K562 (cell line): Measurements from ENCODE around the gene HOXD9. TPM values are rescaled to one million over a fixed set of nuclear protein-coding genes. Genes with fewer than 3 reads are reported as not detected.

Experiments used
- ATAC-seq: fragments of 200-7000 bp; cut with Tn5 transposase; 3 replicates; pipeline ENCODE4 v1.9.1; 2020; ENCODE audit warnings: moderate library complexity
- BruUV-seq: library from RNA; stranded (reverse); fragments of 400-500 nt; replicated peaks from 2 replicates; lab custom pipeline; 2021; lab: Mats Ljungman, UMichigan
- CTCF ChIA-PET: fragments of 300-600 bp; formaldehyde crosslinking; extraction: SDS; loops from one replicate; lab custom pipeline; 2021; ENCODE audit warnings: low intra/inter-chr PET ratio; lab: Yijun Ruan, JAX
- POLR2A ChIA-PET: fragments of 300-600, 350-650 bp; sonication (Branson Sonifier 250); formaldehyde crosslinking; extraction: SDS; loops from one replicate; lab custom pipeline; 2021; ENCODE audit warnings: antibody characterized with exemption, inconsistent platforms; lab: Yijun Ruan, JAX
- DNase-seq, 4 experiments: peaks; one replicate each; pipeline versions ENCODE4 v3.0.0 to v3.0.0-alpha.2; 2011 to 2018; ENCODE audit warnings: low spot score in 3 of 4, mixed read lengths in 3 of 4; ENCODE audit errors: extremely low read depth in 1 of 4
- FAIRE-seq: peaks from 2 replicates; lab custom pipeline; 2011; peaks lifted over from hg19 to GRCh38; lab: Jason Lieb, UNC
- H2AFZ ChIP-seq: 2 replicates; pipeline ENCODE4 v1.6.0; 2011; ENCODE audit warnings: low read depth, low read length, control low read depth, inconsistent platforms
- H3K27ac ChIP-seq: fragments of 200-600 bp; 3 replicates; pipeline ENCODE4 v1.8.0; 2011; ENCODE audit warnings: low read depth, mild to moderate bottlenecking, control low read depth, inconsistent platforms, low read length, moderate library complexity, mixed read lengths; ENCODE audit errors: extremely low read depth
- H3K27me3 ChIP-seq, 2 experiments: fragments of 300-600 bp in 1 of 2; 2 replicates in 1 of 2; 3 replicates in 1 of 2; pipeline versions ENCODE4 v1.6.0 to v1.8.0; 2011; ENCODE audit warnings: inconsistent platforms in 2 of 2, low read length in 2 of 2, mild to moderate bottlenecking in 1 of 2, mixed read lengths in 1 of 2, moderate library complexity in 1 of 2; ENCODE audit not compliant: control insufficient read depth in 2 of 2, insufficient read depth in 2 of 2
- H3K36me3 ChIP-seq: fragments of 300-600 bp; 3 replicates; pipeline ENCODE4 v1.8.0; 2011; ENCODE audit warnings: mild to moderate bottlenecking, low read length, inconsistent platforms; ENCODE audit not compliant: control insufficient read depth, insufficient read depth
- H3K4me1 ChIP-seq, 2 experiments: fragments of 200-600 bp in 1 of 2; replicated peaks in 1 of 2; 2 replicates in 1 of 2; 3 replicates in 1 of 2; pipeline versions ENCODE4 v1.5.1 to v1.8.0; 2011; ENCODE audit warnings: inconsistent platforms in 2 of 2, low read length in 2 of 2, mild to moderate bottlenecking in 1 of 2, mixed read lengths in 1 of 2, moderate library complexity in 1 of 2; ENCODE audit not compliant: control insufficient read depth in 2 of 2, insufficient read depth in 2 of 2
- H3K4me2 ChIP-seq: 2 replicates; pipeline ENCODE4 v1.6.1; 2011; ENCODE audit warnings: low read length, control low read depth, inconsistent platforms, mixed read lengths; ENCODE audit not compliant: insufficient read depth
- H3K4me3 ChIP-seq: fragments of 200-600 bp; sonication (generic), shearing (Covaris generic); 2 replicates; pipeline ENCODE4 v1.5.1; 2016; ENCODE audit warnings: control low read depth, inconsistent platforms
- H3K79me2 ChIP-seq: fragments of 200-600 bp; 3 replicates; pipeline ENCODE4 v1.8.0; 2011; ENCODE audit warnings: low read length, inconsistent platforms; ENCODE audit not compliant: control insufficient read depth, insufficient read depth
- H3K9ac ChIP-seq, 2 experiments: 2 replicates each; pipeline versions ENCODE4 v1.6.0 to v1.6.1; 2011; ENCODE audit warnings: low read depth in 2 of 2, low read length in 2 of 2, control low read depth in 1 of 2, inconsistent platforms in 1 of 2, mild to moderate bottlenecking in 1 of 2, mixed read lengths in 1 of 2; ENCODE audit not compliant: insufficient read depth in 1 of 2
- H3K9me1 ChIP-seq: one replicate; pipeline ENCODE4 v1.6.0; 2011; ENCODE audit warnings: inconsistent platforms, mild to moderate bottlenecking, low read length, moderate library complexity; ENCODE audit not compliant: control insufficient read depth, insufficient read depth
- H3K9me3 ChIP-seq: replicated peaks from 2 replicates; pipeline ENCODE4 v1.5.1; 2011; ENCODE audit warnings: low read depth, low read length, inconsistent platforms; ENCODE audit not compliant: control insufficient read depth, insufficient read depth
- H4K20me1 ChIP-seq: replicated peaks from 2 replicates; pipeline ENCODE4 v1.6.1; 2011; ENCODE audit warnings: low read length, inconsistent platforms, mixed read lengths; ENCODE audit not compliant: control insufficient read depth, insufficient read depth
- CBX2 ChIP-seq: fragments of 200-600 bp; sonication (generic); IDR thresholded peaks from one replicate; pipeline ENCODE4 v1.6.1; 2012; ENCODE audit warnings: mild to moderate bottlenecking, low read length, inconsistent platforms; ENCODE audit not compliant: insufficient read depth, poor library complexity, severe bottlenecking
- CBX8 ChIP-seq: fragments of 200-600 bp; sonication (generic); IDR thresholded peaks from 2 replicates; pipeline ENCODE4 v1.6.1; 2012; ENCODE audit warnings: borderline replicate concordance, mixed run types, low read depth, mild to moderate bottlenecking, moderate library complexity, mixed read lengths, low read length, control low read depth, inconsistent platforms; ENCODE audit not compliant: poor library complexity, severe bottlenecking; ENCODE audit errors: extremely low read depth
- YY1 ChIP-seq, 3 experiments: IDR thresholded peaks; 2 replicates each; pipeline ENCODE4 v1.6.1; 2011; ENCODE audit warnings: low read length in 2 of 3, mild to moderate bottlenecking in 2 of 3, moderate library complexity in 2 of 3, borderline replicate concordance in 1 of 3, control low read depth in 1 of 3, low read depth in 1 of 3; ENCODE audit not compliant: insufficient read depth in 3 of 3, insufficient replicate concordance in 2 of 3, control insufficient read depth in 1 of 3, insufficient read length in 1 of 3; ENCODE audit errors: extremely low read depth in 1 of 3
- ZNF232 ChIP-seq: sonication (generic); formaldehyde crosslinking; IDR thresholded peaks from 2 replicates; pipeline ENCODE4 v1.8.0; 2022; ENCODE audit warnings: mild to moderate bottlenecking, missing genetic modification reagents
- WGBS: fragments of 100-300 bp; shearing (Covaris generic); methylation state at CpG from one replicate; pipeline ENCODE4 v1.1.6; 2016; ENCODE audit warnings: low coverage, mixed read lengths; ENCODE audit not compliant: insufficient coverage; ENCODE audit errors: missing lambda C conversion rate; 5-methylcytosine and 5-hydroxymethylcytosine counted together
- in situ Hi-C: fragments of 300-500 bp; cut with MboI; formaldehyde crosslinking; loops from 4 replicates; pipeline ENCODE4 v1.15.0; 2018; ENCODE audit warnings: inconsistent platforms, mixed read lengths
- intact Hi-C: fragments of 100-400 bp; cut with micrococcal nuclease; formaldehyde crosslinking; loops from 2 replicates; pipeline ENCODE4 v1.14.2; 2022
- polyA plus RNA-seq, 8 experiments: library from polyadenylated mRNA; depleted of rRNA in 4 of 8; stranded (reverse) in 5 of 8; unstranded in 3 of 8; fragments of >200 nt; fragmentation: Nextera tagmentation in 2 of 8; fragmentation: Illumina TruSeq in 1 of 8; extraction: Ambion mirVana in 2 of 8; extraction: Trizol in 1 of 8; gene quantifications; 2 replicates each; pipeline versions ENCODE4 v1.2.1 to v1.2.3, GENCODE V29; 2011 to 2014; ENCODE audit warnings: inconsistent platforms in 1 of 8, missing spikeins in 1 of 8
- total RNA-seq, 7 experiments: library from RNA; depleted of rRNA in 6 of 7; stranded (reverse); fragments of >200 nt in 6 of 7; fragmentation: Illumina TruSeq in 2 of 7; extraction: Trizol in 2 of 7; gene quantifications; 2 replicates each; pipeline versions ENCODE4 v1.2.1 to v1.2.3, GENCODE V29; 2011 to 2021; ENCODE audit warnings: low replicate concordance in 1 of 7

HOXD9 gene
- total and polyA plus RNA-seq, 9 of the 15 experiments (the other 6 are each of a cell fraction or from before 2014, with no cell fraction given): not detected

GRCh38 chr2:176076063-176076462 lies 46.5 kb upstream of the HOXD9 start:
- Histone ChIP-seq H3K27me3 (peaks cover 57 to 62% of the 10 kb centered on the region in 2 experiments), H3K36me3 (no peaks in the 10 kb centered on the region), H4K20me1 (no peaks in the 10 kb centered on the region; the same call in 1 of the 2 replicates), H3K79me2 (no peaks in the 10 kb centered on the region), H3K9me3 (peaks cover 4% of the 10 kb centered on the region; the same call in 1 of the 2 replicates), H3K4me3 (no peak overlapping the region), H3K4me1 (peaks cover 3 to 30% of the 10 kb centered on the region in 2 experiments; a peak in 3 of 5 replicates), H3K9me1 (no peaks in the 10 kb centered on the region), H3K27ac (no peak overlapping the region), H2AFZ (no peak overlapping the region), H3K9ac (no peak overlapping the region), H3K4me2 (no peak overlapping the region)
- ChIA-PET CTCF (interaction anchor here (0.7 kb wide), 1 partner anchor 719 kb away, joined by 3 read pairs; no protein-coding TSS in a partner anchor), POLR2A (no interaction called here)
- DNase-seq (no peak), FAIRE-seq (no peak), ATAC-seq (no peak)
- BruUV-seq: no TSS peak
- in situ Hi-C loops: loop anchor here (10.0 to 25.0 kb wide), 2 partner anchors 391 to 1039 kb away; no protein-coding TSS in a partner anchor
- intact Hi-C loops: loop anchor here (10.0 kb wide), 1 partner anchor 211 kb away; no protein-coding TSS in a partner anchor
- 0% methylated on average over 6 of the region's 7 CpGs for WGBS
- TF ChIP-seq YY1 (IDR thresholded peaks at IDR 0.05; ENCODE audit: borderline replicate concordance in 1 of 3, control insufficient read depth in 1 of 3, extremely low read depth in 1 of 3, insufficient read depth in 3 of 3, insufficient read length in 1 of 3, insufficient replicate concordance in 2 of 3, low read depth in 1 of 3, low read length in 2 of 3) (no peak), CBX8 (peak; percentile 93)

- CTCF ChIA-PET: interaction anchor here (0.7 to 1.1 kb wide), 3 partner anchors 386 to 720 kb away, joined by 3 read pairs; no protein-coding TSS in a partner anchor
- no peak for DNase-seq
- Histone ChIP-seq H3K4me3 (no peak overlapping the region), H3K4me2 (no peak overlapping the region), H4K20me1 (no peaks in the 10 kb centered on the region), H3K4me1 (peaks cover 3 to 26% of the 10 kb centered on the region in 2 experiments; a peak in 3 of 5 replicates), H3K79me2 (no peaks in the 10 kb centered on the region), H3K27ac (no peak overlapping the region), H3K27me3 (peaks cover 50 to 59% of the 10 kb centered on the region in 2 experiments), H3K36me3 (no peaks in the 10 kb centered on the region), H3K9ac (no peak overlapping the region), H3K9me3 (peaks cover 9% of the 10 kb centered on the region), H2AFZ (no peak overlapping the region), H3K9me1 (no peaks in the 10 kb centered on the region)
- no peak for ATAC-seq
- TF ChIP-seq CBX2 (peak; percentile 54), ZNF232 (no peak)
- POLR2A ChIA-PET: no interaction called here
- in situ Hi-C loops: loop anchor here (10.0 to 25.0 kb wide), 2 partner anchors 392 to 1039 kb away; no protein-coding TSS in a partner anchor
- FAIRE-seq: no peak
- intact Hi-C loops: loop anchor here (10.0 kb wide), 1 partner anchor 212 kb away; no protein-coding TSS in a partner anchor
- no TSS peak for BruUV-seq
- WGBS: 2% methylated on average over 2 of the region's 2 CpGs
These were observed 45.7 kb upstream of the HOXD9 start for GRCh38 chr2:176076796-176077195.
